Measurements from ENCODE around the gene LONP1.

The LONP1 gene

DNA sequence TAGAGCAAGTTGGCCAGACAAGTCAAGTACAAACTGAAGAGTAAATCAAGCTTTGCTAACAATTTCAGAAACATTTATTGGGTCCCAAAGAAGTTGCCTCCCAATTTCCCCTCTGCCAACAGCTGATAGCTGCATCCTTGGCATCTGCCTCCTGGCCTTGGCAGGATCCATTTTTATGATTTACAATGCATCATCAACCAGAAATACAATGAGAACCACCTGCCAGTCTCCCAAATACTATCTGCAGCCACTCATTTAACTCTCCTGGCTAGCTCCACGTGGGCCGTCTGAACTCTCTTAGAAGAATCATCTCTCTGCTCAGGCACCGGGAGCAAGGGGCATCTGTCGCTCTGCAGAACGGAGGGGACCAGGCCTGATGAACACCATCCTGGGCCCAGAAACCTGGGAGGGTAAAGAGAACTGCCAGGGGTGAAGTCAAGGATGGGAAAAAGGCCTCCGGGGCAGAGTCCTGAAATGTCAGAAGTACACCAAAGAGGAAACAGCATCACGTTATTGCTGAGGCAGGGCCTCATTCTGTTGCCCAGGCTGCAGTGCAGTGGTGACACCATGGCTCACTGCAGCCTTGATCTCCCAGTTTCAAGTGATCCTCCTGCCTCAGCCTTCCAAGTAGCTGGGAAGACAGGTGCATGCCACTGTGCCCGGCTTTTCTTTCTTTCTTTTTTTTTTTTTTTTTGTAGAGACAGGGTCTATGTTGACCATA lies 2.6 kb downstream of the LONP1 start:
- ChIA-PET CTCF (interaction anchor here (0.7 to 1.6 kb wide), 3 partner anchors 11 to 72 kb away, joined by 3 to 6 read pairs (median 3); no protein-coding TSS in a partner anchor), POLR2A (interaction anchor here (0.6 to 4.1 kb wide), 4 partner anchors 9 to 35 kb away, joined by 4 to 62 read pairs (median 8); partner anchors contain the start of gene RPL36)
- Histone ChIP-seq H3K4me1 (ENCODE audit: control insufficient read depth, insufficient read depth, low read length) (peaks cover 12% of the 10 kb centered on the region; the same call in 1 of the 2 replicates), H3K27ac (ENCODE audit: extremely low read depth, low read depth, low read length) (no peak overlapping the region; the same call in 1 of the 2 replicates), H3K9me3 (ENCODE audit: control insufficient read depth, insufficient read depth, low read depth, low read length) (no peaks in the 10 kb centered on the region), H3K36me3 (ENCODE audit: control insufficient read depth in 2 of 2, insufficient read depth in 1 of 2, low read length in 2 of 2) (peaks cover 28 to 34% of the 10 kb centered on the region in 2 experiments; a peak in 2 of 3 replicates), H3K4me3 (ENCODE audit: low read depth, low read length) (no peak overlapping the region)
- TF ChIP-seq ZNF792 (tag by site-specific recombination; IDR thresholded peaks at IDR 0.05): no peak
- TF ChIP-seq, protein P1, sequence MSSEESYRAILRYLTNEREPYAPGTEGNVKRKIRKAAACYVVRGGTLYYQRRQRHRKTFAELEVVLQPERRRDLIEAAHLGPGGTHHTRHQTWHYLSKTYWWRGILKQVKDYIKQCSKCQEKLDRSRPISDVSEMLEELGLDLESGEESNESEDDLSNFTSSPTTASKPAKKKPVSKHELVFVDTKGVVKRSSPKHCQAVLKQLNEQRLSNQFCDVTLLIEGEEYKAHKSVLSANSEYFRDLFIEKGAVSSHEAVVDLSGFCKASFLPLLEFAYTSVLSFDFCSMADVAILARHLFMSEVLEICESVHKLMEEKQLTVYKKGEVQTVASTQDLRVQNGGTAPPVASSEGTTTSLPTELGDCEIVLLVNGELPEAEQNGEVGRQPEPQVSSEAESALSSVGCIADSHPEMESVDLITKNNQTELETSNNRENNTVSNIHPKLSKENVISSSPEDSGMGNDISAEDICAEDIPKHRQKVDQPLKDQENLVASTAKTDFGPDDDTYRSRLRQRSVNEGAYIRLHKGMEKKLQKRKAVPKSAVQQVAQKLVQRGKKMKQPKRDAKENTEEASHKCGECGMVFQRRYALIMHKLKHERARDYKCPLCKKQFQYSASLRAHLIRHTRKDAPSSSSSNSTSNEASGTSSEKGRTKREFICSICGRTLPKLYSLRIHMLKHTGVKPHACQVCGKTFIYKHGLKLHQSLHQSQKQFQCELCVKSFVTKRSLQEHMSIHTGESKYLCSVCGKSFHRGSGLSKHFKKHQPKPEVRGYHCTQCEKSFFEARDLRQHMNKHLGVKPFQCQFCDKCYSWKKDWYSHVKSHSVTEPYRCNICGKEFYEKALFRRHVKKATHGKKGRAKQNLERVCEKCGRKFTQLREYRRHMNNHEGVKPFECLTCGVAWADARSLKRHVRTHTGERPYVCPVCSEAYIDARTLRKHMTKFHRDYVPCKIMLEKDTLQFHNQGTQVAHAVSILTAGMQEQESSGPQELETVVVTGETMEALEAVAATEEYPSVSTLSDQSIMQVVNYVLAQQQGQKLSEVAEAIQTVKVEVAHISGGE (tag by site-specific recombination; conservative IDR thresholded peaks at IDR 0.05; ENCODE audit: low read depth): no peak
- no peak for TF ChIP-seq ZBTB21 (tag by site-specific recombination; IDR thresholded peaks at IDR 0.05)
- no peak for TF ChIP-seq ZNF10 (tag by site-specific recombination; IDR thresholded peaks at IDR 0.05)

DNA sequence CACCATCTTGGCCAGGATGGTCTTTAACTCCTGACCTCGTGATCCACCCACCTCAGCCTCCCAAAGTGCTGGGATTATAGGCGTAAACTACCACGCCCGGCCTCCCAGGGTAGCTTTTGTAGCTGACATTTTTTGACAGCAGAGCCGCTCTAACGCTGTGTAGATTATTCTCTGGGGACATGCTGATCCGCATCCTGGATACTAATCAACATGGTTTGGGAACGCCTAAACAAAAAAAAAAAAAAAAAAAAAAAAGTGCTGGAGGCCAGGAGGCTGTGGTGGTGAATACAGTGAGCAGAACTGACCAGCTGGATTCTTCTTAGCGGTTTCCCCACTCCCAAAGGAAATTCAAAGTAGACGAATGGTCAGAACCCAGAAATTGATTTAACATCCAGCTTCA lies 5.1 kb downstream of the LONP1 start:
- Histone ChIP-seq H3K4me1 (ENCODE audit: control insufficient read depth, insufficient read depth, low read length) (peaks cover 12% of the 10 kb centered on the region; the same call in 1 of the 2 replicates), H3K4me3 (ENCODE audit: low read depth, low read length) (no peak overlapping the region), H3K36me3 (ENCODE audit: control insufficient read depth in 2 of 2, insufficient read depth in 1 of 2, low read length in 2 of 2) (peaks cover 37 to 56% of the 10 kb centered on the region in 2 experiments; a peak in 2 of 3 replicates), H3K9me3 (ENCODE audit: control insufficient read depth, insufficient read depth, low read depth, low read length) (no peaks in the 10 kb centered on the region), H3K27ac (ENCODE audit: extremely low read depth, low read depth, low read length) (no peak overlapping the region)
- CTCF ChIA-PET: interaction anchor here (0.6 to 1.2 kb wide), 6 partner anchors 25 to 1363 kb away, joined by 3 to 5 read pairs (median 4); partner anchors contain the start of gene RPL36
- POLR2A ChIA-PET: interaction anchor here (1.2 kb wide), 1 partner anchor 25 kb away, joined by 3 read pairs; the partner anchor contains the start of gene RPL36
- TF ChIP-seq KLF1 (tag by site-specific recombination; IDR thresholded peaks at IDR 0.05) (peak; percentile 29; the same call in 1 of the 2 replicates), ZNF623 (tag by site-specific recombination; IDR thresholded peaks at IDR 0.05) (no peak)

- ChIA-PET CTCF (interaction anchor here (1.4 to 2.3 kb wide), 2 partner anchors 24 to 26 kb away, joined by 3 to 15 read pairs; partner anchors contain the start of gene RPL36), POLR2A (interaction anchor here (1.0 kb wide), 2 partner anchors 18 to 22 kb away, joined by 3 to 5 read pairs; no protein-coding TSS in a partner anchor)
- Histone ChIP-seq H3K27ac (ENCODE audit: extremely low read depth, low read depth, low read length) (no peak overlapping the region), H3K9me3 (ENCODE audit: control insufficient read depth, insufficient read depth, low read depth, low read length) (no peaks in the 10 kb centered on the region), H3K36me3 (ENCODE audit: control insufficient read depth in 2 of 2, insufficient read depth in 1 of 2, low read length in 2 of 2) (peaks cover 45 to 66% of the 10 kb centered on the region in 2 experiments; a peak in 2 of 3 replicates), H3K4me3 (ENCODE audit: low read depth, low read length) (no peak overlapping the region), H3K4me1 (ENCODE audit: control insufficient read depth, insufficient read depth, low read length) (peaks cover 8% of the 10 kb centered on the region; the same call in 1 of the 2 replicates)
- TF ChIP-seq ZXDB (tag by site-specific recombination; IDR thresholded peaks at IDR 0.05): no peak
- no peak for TF ChIP-seq ATF2 (tag by site-specific recombination; IDR thresholded peaks at IDR 0.05; ENCODE audit: low read depth)
- TF ChIP-seq GLIS2 (tag by site-specific recombination; IDR thresholded peaks at IDR 0.05): no peak
These were observed 6.7 kb downstream of the LONP1 start for GRCh38 chr19:5713228-5713627.

- ChIA-PET POLR2A (interaction anchor here (1.0 to 2.9 kb wide), 4 partner anchors 9 to 22 kb away, joined by 3 to 14 read pairs (median 10); partner anchors contain the start of genes CATSPERD, LONP1 and RPL36), CTCF (interaction anchor here (2.3 kb wide), 1 partner anchor 23 kb away, joined by 15 read pairs; the partner anchor contains the start of gene RPL36)
- Histone ChIP-seq H3K4me1 (ENCODE audit: control insufficient read depth, insufficient read depth, low read length) (no peaks in the 10 kb centered on the region), H3K4me3 (ENCODE audit: low read depth, low read length) (no peak overlapping the region), H3K27ac (ENCODE audit: extremely low read depth, low read depth, low read length) (no peak overlapping the region), H3K9me3 (ENCODE audit: control insufficient read depth, insufficient read depth, low read depth, low read length) (no peaks in the 10 kb centered on the region), H3K36me3 (ENCODE audit: control insufficient read depth in 2 of 2, insufficient read depth in 1 of 2, low read length in 2 of 2) (peaks cover 38 to 69% of the 10 kb centered on the region in 2 experiments; a peak in 2 of 3 replicates)
- TF ChIP-seq ZSCAN5A (tag by site-specific recombination; IDR thresholded peaks at IDR 0.05) (no peak), ZNF747 (tag by site-specific recombination; IDR thresholded peaks at IDR 0.05) (no peak), ZNF830 (tag by site-specific recombination; IDR thresholded peaks at IDR 0.05; ENCODE audit: low read depth) (no peak), ZNF138 (tag by site-specific recombination; IDR thresholded peaks at IDR 0.05; ENCODE audit: borderline replicate concordance) (no peak), ZNF777 (tag by site-specific recombination; IDR thresholded peaks at IDR 0.05; ENCODE audit: borderline replicate concordance) (no peak), ZSCAN30 (tag by site-specific recombination; IDR thresholded peaks at IDR 0.05) (no peak), ZNF24 (tag by site-specific recombination; IDR thresholded peaks at IDR 0.05) (no peak), KLF7 (tag by site-specific recombination; IDR thresholded peaks at IDR 0.05; ENCODE audit: borderline replicate concordance) (no peak)
- TF ChIP-seq, protein P2, sequence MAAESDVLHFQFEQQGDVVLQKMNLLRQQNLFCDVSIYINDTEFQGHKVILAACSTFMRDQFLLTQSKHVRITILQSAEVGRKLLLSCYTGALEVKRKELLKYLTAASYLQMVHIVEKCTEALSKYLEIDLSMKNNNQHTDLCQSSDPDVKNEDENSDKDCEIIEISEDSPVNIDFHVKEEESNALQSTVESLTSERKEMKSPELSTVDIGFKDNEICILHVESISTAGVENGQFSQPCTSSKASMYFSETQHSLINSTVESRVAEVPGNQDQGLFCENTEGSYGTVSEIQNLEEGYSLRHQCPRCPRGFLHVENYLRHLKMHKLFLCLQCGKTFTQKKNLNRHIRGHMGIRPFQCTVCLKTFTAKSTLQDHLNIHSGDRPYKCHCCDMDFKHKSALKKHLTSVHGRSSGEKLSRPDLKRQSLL (tag by site-specific recombination; IDR thresholded peaks at IDR 0.05): peak; percentile 69; the same call in 1 of the 2 replicates
These were observed 8.2 kb downstream of the LONP1 start for GRCh38 chr19:5711713-5712161.
